GM19240 (cell line): ENCODE results near the gene ATP9B.
"Not testable (repeated sequence)": the region's sequence is repeated elsewhere in the genome, so short reads cannot be mapped to it uniquely, and the experiment has no call there.

ENCODE experiments used
- DNase-seq: peaks from one replicate; pipeline ENCODE4 v3.0.0; 2011; ENCODE audit warnings: low spot score; ENCODE audit not compliant: insufficient read length

ATP9B gene

DNA sequence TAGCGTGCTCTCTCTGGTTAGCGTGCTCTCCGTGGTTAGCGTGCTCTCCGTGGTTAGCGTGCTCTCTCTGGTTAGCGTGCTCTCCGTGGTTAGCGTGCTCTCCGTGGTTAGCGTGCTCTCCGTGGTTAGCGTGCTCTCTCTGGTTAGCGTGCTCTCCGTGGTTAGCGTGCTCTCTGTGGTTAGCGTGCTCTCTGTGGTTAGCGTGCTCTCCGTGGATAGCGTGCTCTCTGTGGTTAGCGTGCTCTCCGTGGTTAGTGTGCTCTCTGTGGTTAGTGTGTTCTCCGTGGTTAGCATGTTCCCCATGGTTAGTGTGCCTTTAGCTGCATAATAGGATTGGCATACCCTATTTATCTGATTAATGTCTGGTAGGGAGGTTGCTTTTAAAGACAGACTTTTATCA is 258.7 kb downstream of the ATP9B start:
- not testable (repeated sequence) for DNase-seq

DNA sequence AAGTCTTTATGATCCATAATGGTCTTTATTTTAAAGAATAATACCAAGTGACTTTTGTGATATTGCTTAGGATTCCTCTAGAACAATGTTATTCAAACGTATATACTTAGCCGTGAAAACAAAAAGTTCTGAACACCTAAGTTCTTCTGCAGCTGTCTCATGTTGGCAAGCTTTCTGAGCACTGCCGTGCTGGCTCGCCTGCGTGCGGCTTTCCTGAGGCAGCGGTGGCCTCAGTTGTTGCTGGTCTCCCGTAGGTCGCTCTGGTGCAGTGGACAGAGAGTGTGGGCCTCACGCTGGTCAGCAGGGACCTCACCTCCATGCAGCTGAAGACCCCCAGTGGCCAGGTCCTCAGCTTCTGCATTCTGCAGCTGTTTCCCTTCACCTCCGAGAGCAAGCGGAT is 259.7 kb downstream of the ATP9B start:
- no peak for DNase-seq

GRCh38 chr18:79329786-79330185 is 260.6 kb downstream of the ATP9B start:
- no peak for DNase-seq

DNA sequence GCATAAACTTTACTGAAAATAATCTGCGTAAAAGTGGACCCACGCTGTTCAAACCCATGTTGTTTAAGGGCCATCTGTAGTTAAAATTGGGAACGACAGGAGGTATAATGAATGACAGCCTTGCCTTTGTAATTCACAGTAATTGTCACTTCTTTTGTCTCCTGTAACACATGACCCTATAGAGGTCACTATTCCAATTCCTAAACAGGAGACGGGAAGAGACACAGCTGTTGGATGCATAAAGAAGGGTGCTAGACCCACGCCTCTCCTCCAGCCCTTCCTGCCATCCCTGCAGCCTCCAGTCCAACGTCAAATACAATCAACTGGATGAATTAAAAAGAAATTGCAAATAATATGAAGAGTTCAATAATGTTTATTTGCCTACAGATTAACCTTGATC is 263.5 kb downstream of the ATP9B start:
- DNase-seq = no peak

DNA sequence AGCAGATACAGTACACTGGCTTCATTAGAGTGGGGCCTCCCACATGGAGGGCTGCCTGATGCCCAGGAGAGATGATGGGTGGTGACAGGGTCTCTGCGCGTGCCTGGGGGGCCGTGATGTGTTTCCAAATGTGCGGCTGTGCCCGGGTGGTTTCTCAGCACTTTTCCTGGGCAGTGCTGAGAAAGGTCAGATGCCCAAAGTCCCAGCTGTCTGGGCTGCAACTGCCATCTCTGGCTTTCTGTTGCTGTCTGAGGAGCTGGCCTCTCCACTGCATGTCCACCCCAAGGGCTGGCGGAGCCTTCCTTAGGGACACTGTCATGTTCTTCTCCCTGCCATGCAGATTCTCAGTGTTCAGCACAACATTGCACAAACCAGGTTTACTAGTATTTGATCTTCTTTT is 263.9 kb downstream of the ATP9B start:
- no peak for DNase-seq

DNA sequence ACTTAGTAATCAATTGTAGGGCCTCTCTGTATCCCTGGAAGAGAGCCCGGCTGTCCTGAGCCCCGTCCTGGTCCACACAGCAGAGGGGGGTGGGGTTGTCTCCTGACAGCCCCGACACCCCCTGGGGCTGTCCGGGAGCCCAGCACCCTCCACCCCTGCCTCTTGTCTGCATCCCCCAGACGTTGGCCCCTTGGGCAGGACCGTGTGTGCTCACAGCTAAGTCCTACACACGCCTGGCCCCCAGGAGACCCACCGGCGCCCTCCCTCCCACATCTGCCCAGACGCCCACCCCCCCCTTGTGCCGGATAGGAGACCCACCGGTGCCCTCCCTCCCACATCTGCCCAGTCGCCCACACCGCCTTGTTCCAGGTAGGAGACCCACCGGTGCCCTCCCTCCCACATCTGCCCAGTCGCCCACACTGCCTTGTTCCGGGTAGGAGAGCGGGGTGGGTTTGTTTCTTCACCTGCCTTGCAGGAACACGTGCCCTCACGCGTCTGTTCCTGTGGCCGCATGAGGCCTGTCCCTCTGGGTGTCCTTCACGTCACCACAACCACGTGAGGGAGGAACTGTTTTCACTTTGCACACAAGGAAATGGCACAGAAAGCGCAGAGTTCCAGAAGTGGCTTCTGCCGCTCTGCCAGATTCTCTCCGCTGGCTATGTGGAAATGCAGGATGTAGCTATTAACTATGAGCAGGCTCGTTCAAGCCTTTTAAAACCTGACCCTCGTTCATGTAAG is 265.5 kb downstream of the ATP9B start:
- no peak for DNase-seq

- DNase-seq = no peak
Observed at GRCh38 chr18:79335833-79336360, 266.7 kb downstream of the ATP9B start.

GRCh38 chr18:79336556-79337142 is 267.5 kb downstream of the ATP9B start:
- no peak for DNase-seq

DNA sequence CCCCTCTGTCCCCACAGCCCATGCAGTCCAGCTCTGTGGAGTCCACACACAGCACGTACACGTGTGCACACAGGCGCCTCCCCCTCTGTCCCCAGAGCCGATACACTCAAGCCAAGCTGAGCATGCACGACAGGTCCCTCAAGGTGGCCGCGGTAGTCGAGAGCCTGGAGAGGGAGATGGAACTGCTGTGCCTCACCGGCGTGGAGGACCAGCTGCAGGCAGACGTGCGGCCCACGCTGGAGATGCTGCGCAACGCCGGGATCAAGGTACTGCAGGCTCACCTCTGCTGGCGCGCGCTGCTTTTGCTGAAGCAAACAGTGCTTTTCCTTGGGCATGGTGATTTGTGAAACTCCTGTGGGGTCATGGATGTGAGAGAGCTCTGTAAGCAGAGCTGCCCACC is 268.0 kb downstream of the ATP9B start:
- DNase-seq = no peak

DNA sequence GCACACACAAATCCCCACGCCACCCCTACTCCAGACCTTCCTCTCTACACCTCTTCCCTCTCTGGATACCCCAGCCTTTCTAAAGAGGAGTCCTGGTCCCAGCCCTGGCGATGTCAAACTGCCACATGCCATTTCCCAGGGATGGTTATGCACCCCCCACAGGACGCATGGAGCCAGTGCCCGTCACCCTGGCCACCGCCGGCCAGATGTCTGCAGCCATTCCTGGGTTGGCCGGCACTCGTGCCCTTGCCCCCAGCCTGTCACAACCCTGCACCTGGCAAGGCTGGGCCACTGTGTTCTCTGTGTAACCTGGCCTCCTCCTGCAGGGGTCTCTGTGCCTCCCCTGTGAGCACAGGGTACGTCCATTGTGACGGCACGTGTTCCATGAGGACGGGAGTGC is 268.4 kb downstream of the ATP9B start:
- DNase-seq = no peak

DNA sequence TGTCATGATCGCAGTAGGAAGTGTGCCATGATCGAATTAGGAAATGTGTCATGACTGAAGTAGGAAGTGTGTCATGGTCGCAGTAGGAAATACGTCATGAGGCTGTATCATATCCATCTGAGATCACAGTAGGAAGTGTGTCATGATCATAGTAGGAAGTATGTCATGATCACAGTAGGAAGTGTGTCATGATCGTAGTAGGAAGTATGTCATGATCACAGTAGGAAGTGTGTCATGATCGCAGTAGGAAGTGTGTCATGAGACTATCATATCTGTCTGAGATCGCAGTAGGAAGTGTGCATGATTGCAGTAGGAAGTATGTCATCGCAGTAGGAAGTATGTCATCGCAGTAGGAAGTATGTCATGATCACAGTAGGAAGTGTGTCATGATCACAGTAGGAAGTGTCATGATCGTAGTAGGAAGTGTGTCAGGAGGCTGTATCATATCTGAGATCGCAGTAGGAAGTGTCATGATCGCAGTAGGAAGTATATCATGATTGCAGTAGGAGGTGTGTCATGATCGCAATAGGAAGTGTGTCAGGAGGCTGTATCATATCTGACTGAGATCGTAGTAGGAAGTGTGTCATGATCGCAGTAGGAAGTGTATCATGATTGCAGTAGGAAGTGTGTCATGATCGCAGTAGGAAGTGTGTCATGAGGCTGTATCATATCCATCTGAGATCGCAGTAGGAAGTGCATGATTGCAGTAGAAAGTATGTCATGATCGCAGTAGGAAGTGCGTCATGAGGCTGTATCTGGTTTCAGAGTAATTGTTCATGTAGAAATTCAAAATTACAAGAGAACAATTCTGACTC is 270.1 kb downstream of the ATP9B start:
- no peak for DNase-seq

- DNase-seq = no peak
Observed at GRCh38 chr18:79343567-79344207, 274.5 kb downstream of the ATP9B start.

GRCh38 chr18:79344208-79344581 is 275.0 kb downstream of the ATP9B start:
- DNase-seq = no peak

GRCh38 chr18:79345366-79345765 is 276.2 kb downstream of the ATP9B start:
- no peak for DNase-seq

GRCh38 chr18:79345981-79346380 is 276.8 kb downstream of the ATP9B start:
- DNase-seq = no peak

- DNase-seq = no peak
Observed at GRCh38 chr18:79348066-79348465, 278.9 kb downstream of the ATP9B start.

DNA sequence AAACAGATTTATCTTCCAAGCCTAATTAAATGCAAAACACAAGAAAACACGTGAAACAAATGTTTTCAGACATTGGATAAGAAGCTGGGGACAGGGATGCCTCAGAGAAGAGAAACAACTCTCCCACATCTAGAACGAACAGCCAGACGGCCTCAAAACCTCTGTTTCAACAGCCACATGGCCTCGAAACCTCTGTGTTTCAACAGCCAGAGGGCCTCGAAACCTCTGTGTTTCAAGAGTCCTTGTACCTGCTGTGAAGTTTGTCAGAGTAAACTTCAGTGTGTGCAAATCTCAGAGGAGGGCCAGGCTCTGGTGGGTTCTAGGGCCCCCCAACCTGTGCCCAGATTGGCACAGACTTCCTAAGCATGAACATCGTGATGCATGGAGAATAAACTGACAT is 283.2 kb downstream of the ATP9B start:
- DNase-seq = no peak

- no peak for DNase-seq
Observed at GRCh38 chr18:79353267-79353666, 284.1 kb downstream of the ATP9B start.

DNA sequence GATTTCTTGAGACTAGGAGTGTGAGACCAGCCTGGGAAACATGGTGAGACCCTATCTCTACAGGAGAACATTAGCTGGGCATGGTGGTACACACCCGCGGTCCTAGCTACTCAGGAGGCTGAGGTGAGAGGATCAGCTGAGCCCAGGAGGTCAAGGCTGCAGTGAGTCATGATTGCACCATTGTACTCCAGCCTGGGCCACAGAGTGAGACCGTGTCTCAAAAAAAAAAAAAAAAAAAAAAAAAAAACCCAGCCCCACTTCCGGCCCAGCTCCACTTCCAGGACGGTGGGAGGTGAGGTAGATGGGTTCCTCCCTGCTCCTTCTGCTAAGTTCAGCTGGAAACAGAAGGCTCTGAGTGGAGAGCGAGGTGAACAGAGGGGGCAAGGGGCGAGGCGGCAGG is 285.2 kb downstream of the ATP9B start:
- DNase-seq = no peak

GRCh38 chr18:79355433-79356335 is 286.5 kb downstream of the ATP9B start:
- DNase-seq = no peak

DNA sequence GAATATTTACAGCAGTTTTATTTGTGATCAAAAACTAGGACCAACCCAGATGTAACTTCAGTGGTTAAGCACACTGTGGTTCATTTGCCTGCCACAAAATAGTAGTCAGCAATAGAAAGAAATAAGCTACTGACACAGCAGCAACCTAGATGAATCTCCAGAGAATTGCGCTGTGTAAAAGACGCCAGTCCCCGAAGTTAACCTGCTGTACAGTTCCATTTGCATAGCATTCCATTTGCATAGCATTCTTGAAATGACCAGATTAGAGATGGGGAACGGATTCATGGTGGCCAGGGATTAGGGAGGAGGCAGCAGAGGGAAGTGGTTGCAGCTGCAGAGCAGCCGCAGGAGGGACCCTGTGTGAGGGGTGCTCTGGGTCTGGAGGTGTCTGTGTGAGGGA is 287.2 kb downstream of the ATP9B start:
- no peak for DNase-seq
